GM21381 (cell line): Measurements from ENCODE around the gene MGMT.

Experiments
- ATAC-seq: cut with Tn5 transposase; IDR thresholded peaks from one replicate; pipeline ENCODE4 v1.9.1; 2021; ENCODE audit warnings: mild to moderate bottlenecking, moderate library complexity; ENCODE audit not compliant: unreplicated experiment

MGMT gene

DNA sequence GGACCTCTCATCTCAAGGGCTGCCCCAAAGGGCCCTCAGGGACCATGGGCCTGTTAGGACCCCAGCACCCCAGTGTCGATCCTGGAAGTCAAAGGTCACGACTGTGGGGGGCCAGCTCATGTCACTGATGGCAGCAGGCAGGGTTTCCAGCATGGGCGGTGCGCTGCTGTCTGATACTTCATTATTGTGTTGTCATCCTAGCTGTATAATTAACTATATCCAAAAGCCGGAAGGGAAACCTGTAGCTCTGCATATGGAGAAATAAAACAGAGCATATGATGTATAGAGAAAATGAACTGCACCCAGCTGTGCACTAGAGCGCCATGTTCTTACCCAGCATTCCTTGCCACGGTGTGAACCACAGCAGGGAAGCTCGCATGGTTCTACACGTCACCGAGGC lies 300.7 kb downstream of the MGMT start:
- no peak for ATAC-seq

GRCh38 chr10:129768437-129769355 lies 301.7 kb downstream of the MGMT start:
- ATAC-seq = no peak

GRCh38 chr10:129769381-129770116 lies 302.5 kb downstream of the MGMT start:
- no peak for ATAC-seq

DNA sequence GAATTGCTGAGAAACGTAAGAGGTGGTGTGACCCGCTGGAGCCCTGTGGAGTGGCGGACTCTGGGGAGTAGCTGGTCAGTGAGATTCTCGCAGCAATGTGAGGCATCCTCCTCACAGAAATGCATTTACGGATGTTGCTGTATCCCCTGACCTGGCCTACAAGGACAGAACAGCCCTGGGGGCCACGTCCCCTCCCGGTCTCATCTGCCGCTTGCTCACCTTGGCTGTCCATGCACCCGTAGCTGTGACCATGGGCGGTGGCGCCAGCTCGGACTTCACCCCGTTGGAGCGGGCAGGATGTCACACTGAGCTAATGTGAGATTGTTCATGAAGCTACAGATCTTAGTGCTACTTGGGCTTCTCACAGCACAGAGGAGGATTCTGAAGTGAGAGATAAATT lies 303.2 kb downstream of the MGMT start:
- ATAC-seq = no peak

DNA sequence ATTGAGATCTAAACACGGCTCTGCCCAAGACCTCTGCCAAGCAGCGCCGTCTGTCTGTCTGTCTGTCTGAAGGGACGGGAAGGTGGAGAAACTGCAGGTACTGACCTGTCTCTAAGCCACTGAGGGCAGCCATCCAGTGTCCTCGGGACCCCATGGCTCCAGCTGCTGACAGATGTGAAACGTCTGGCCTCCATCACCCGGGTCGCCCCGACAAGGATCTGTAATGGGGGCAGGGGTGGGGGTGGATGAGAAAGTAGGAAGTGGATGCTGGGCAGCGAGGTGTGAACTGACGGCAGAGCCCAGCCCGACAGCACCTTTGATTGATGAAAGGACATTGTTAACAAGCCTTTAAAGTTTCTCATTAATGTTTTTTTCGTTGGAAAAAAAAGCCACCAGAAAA lies 304.0 kb downstream of the MGMT start:
- ATAC-seq = no peak

DNA sequence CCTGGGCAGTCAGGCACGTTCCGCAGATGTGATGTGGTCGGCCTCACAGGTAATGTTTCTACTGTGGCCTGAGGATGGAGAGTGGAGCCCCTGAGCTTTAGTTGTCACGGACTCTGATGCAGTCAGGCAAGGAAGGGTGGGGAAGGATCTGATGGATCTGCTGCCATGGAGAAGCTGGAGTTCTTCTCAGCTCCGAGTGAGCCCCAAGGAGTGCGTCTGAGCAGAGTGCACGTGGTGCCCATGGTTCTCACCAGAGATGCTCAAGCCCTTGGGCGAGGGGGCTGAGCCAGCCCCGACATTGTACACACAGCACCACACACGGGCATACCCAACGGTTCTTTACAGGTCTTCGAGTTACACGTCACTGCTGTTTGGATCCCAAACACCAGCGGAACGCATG lies 304.5 kb downstream of the MGMT start:
- no peak for ATAC-seq

GRCh38 chr10:129771991-129772431 lies 305.0 kb downstream of the MGMT start:
- ATAC-seq = no peak

DNA sequence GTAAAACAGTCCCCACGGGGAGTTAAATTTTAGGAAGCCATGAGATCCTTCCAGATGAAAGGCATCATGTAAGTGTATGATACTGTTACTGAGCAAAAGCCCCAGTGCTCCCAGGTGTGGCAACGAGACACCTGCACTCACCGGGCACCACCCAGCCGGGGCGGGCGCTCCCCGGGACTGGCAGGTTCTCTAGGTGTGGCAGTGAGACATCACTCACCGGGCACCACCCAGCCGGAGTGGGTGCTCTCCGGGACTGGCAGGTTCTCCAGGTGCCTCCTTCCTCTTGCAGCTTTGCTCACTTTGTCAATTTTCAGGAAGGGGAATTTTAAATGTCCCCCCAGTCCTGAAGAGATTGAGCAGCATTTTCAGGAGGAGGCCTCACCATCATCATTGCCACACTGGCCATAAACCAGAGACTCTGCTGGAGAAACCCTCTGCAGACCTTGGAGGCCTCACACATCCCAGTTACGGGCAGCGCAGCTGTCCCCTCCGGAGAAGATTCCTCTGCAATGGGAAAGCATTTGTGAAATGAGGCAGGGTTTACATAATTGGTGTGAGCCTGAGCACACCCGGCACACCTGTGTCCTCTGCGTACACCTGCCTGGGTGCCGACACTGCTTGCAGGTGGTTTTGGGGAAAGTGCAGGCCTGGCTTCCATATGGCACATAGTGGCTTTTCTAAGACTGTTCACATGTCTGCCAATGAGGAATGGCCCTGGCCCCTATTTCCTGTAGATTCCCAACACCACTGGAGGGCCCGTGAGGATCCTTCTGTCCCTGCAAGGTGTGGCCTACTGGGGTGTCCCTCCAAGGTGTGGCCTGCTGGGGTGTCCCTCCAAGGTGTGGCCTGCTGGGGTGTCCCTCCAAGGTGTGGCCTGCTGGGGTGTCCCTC lies 305.7 kb downstream of the MGMT start:
- ATAC-seq = no peak

DNA sequence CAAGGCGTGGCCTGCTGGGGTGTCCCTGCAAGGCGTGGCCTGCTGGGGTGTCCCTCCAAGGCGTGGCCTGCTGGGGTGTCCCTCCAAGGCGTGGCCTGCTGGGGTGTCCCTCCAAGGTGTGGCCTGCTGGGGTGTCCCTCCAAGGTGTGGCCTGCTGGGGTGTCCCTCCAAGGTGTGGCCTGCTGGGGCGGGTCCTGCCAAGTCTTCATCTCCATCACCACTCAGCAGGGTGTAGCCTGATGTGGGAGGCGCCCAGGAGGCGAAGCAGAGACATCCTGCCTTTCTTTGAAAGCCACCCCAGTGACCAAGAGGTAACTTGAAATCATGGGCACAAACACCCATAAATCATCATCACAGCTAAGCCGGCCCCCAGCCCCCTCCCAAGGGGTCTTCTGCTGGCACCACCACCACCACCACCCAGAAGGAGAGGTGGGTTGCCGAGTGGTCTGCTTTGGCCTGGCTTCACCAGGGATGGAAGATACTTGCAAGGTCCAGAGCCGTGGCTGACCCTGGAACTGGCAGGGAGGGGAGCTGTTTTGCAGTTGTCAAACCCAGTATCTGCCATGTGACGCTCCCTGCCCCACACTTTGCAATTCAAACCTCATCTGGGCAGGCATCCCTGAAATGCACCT lies 306.4 kb downstream of the MGMT start:
- ATAC-seq = no peak

DNA sequence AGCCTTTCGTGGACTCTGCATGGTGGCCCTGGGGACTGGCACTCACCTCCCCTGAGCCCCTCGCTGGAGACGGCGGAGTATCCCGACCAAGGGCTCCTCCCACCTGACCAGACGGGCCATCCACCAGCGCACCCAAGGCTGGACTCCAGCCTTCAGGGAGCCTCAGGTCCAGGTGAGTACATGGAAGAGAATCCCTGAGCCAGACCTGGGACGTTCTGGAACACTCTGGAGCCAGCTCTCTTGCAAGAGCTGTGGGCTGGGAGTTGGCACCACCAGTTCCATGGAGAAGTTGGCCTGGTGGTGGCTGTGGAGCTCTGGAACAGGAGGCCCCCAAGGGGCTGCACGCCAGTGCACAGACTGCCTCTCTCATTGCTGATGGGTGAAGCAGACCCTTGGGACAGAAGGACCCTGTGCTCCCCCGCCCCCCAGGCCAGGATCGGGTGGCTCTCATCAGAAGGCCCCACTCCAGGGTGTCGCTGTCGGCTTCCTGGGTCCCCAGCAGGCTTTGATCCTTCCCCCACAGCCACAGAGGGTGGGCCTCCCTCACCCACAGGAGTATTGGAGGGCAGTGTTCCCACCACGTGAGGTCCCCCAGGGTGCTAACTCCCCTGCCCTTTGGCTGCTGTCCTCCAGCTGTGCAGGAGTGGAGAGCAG lies 307.2 kb downstream of the MGMT start:
- ATAC-seq = no peak

DNA sequence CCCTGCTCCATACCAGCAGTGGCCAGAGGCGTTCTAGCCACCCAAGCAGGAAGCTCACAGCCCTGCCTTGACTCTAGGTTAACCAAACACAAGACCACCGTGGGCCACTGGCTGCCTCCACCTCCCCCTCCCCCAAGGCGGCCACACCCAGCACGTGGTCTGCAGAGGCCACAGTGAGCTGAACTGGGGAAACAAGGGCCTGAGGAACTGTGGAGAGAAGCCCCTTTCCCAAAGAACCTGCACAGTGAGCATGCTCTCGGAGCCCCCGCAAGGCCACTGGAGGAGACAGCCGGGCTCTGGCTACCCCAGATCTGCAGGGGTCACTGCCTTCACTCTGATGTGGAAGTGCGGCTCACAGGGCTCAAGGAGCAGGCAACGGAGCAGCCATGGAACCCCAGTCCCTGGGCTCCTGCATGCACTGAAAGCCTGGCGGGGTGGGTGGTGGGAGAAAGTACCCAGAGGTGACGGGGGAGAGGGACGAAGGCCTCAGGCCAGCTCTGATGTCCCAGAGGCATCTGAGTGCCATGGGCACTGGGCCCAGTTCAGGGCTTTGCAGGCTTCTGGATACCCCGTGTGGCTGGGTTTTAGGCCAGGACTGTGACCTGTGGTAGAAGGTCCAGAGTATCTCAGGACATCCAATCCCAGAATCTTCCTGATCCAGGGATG lies 307.8 kb downstream of the MGMT start:
- ATAC-seq = no peak

- no peak for ATAC-seq
These were observed 308.6 kb downstream of the MGMT start for GRCh38 chr10:129775681-129776080.

DNA sequence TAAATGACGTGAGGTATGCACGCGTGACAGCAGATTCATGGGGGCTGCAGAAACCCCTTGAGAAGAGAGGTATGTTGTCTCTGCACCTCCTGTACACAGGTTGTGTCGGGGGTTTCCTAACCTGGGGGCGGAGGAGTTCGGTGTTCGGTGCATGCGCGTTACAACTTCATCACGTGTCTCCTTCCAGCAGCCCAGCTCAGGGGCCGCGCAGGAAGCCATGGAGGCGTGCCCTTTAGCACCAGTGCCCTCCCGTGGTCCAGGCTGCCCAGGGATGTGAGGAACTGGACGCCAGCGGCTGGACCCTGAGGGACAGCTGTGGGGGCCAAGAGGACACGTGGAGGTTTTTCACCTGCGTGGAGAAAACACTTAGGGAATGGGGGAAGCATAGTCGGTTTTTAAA lies 310.6 kb downstream of the MGMT start:
- no peak for ATAC-seq

DNA sequence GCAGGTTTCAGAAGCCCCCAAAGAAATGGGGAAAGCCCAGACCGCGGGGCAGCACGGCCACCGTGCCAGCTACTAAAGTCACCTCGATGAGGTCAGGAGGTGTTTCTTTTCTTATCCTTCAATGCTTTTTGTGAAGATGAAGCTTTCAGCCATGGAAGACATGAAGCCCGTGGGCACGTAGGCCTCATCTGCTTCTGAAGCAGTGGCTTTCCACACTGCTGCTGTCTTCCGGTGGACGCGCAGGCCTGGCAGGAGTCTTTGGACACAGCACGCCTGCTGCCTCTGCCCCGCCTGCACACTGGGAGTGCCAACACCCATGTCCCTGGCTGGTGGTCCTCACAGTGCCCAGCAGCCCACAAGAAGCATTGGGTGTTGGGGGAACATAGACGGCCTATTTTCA lies 311.5 kb downstream of the MGMT start:
- ATAC-seq = no peak

GRCh38 chr10:129779126-129780111 lies 312.4 kb downstream of the MGMT start:
- ATAC-seq = no peak

GRCh38 chr10:129780198-129780597 lies 313.2 kb downstream of the MGMT start:
- no peak for ATAC-seq

- ATAC-seq = no peak
These were observed 314.1 kb downstream of the MGMT start for GRCh38 chr10:129780901-129781795.
